ENCODE data around the gene SETD3.

SETD3 gene

GRCh38 chr14:99468836-99469592, 11.6 kb downstream of the SETD3 start:
- H3K9me3 ChIP-seq (ENCODE audit: control insufficient read depth in 2 of 2, low read length in 2 of 2), result no peaks in the 10 kb centered on the region
- no peak overlapping the region for H3K9ac ChIP-seq (ENCODE audit: low read length in 2 of 2)
- no peaks in the 10 kb centered on the region for H3K27me3 ChIP-seq (ENCODE audit: control insufficient read depth in 1 of 2, insufficient read depth in 2 of 2, low read length in 2 of 2)
- H3K4me3 ChIP-seq (ENCODE audit: low read length in 2 of 2), result no peak overlapping the region
- no peak overlapping the region for H3K27ac ChIP-seq (ENCODE audit: low read length)
- H3K4me1 ChIP-seq (ENCODE audit: control insufficient read depth, insufficient read depth, low read length), result peaks cover 7% of the 10 kb centered on the region
- H3K36me3 ChIP-seq (ENCODE audit: control insufficient read depth in 2 of 2, insufficient read depth in 2 of 2, low read length in 2 of 2), result peaks cover 6 to 13% of the 10 kb centered on the region in 2 donors

GRCh38 chr14:99468081-99468480, 12.6 kb downstream of the SETD3 start:
- Histone ChIP-seq H3K9me3 (ENCODE audit: control insufficient read depth in 2 of 2, low read length in 2 of 2) (no peaks in the 10 kb centered on the region), H3K9ac (ENCODE audit: low read length in 2 of 2) (no peak overlapping the region), H3K4me3 (ENCODE audit: low read length in 2 of 2) (no peak overlapping the region), H3K27ac (ENCODE audit: low read length) (no peak overlapping the region), H3K4me1 (ENCODE audit: control insufficient read depth, insufficient read depth, low read length) (peaks cover 7% of the 10 kb centered on the region), H3K36me3 (ENCODE audit: control insufficient read depth in 2 of 2, insufficient read depth in 2 of 2, low read length in 2 of 2) (peaks cover 6 to 16% of the 10 kb centered on the region in 2 donors), H3K27me3 (ENCODE audit: control insufficient read depth in 1 of 2, insufficient read depth in 2 of 2, low read length in 2 of 2) (no peaks in the 10 kb centered on the region)

- no peaks in the 10 kb centered on the region for H3K27me3 ChIP-seq (ENCODE audit: control insufficient read depth in 1 of 2, insufficient read depth in 2 of 2, low read length in 2 of 2)
Measured at GRCh38 chr14:99467336-99468078, 13.2 kb downstream of the SETD3 start.

GRCh38 chr14:99466758-99467157, 13.9 kb downstream of the SETD3 start:
- Histone ChIP-seq H3K27ac (ENCODE audit: low read length) (no peak overlapping the region), H3K9ac (ENCODE audit: low read length in 2 of 2) (no peak overlapping the region), H3K27me3 (ENCODE audit: control insufficient read depth in 1 of 2, insufficient read depth in 2 of 2, low read length in 2 of 2) (no peaks in the 10 kb centered on the region), H3K4me1 (ENCODE audit: control insufficient read depth, insufficient read depth, low read length) (peaks cover 7% of the 10 kb centered on the region), H3K9me3 (ENCODE audit: control insufficient read depth in 2 of 2, low read length in 2 of 2) (no peaks in the 10 kb centered on the region), H3K4me3 (ENCODE audit: low read length in 2 of 2) (no peak overlapping the region), H3K36me3 (ENCODE audit: control insufficient read depth in 2 of 2, insufficient read depth in 2 of 2, low read length in 2 of 2) (peaks cover 15 to 24% of the 10 kb centered on the region in 2 donors)

More at GRCh38 chr14:99467336-99468078, 13.2 kb downstream of the SETD3 start:
- Histone ChIP-seq H3K4me1 (ENCODE audit: control insufficient read depth, insufficient read depth, low read length) (peaks cover 7% of the 10 kb centered on the region), H3K9me3 (ENCODE audit: control insufficient read depth in 2 of 2, low read length in 2 of 2) (no peaks in the 10 kb centered on the region), H3K27ac (ENCODE audit: low read length) (no peak overlapping the region), H3K4me3 (ENCODE audit: low read length in 2 of 2) (no peak overlapping the region), H3K9ac (ENCODE audit: low read length in 2 of 2) (peak overlapping the region in 1 of 2 donors; percentile 42), H3K36me3 (ENCODE audit: control insufficient read depth in 2 of 2, insufficient read depth in 2 of 2, low read length in 2 of 2) (peaks cover 9 to 20% of the 10 kb centered on the region in 2 donors)

GRCh38 chr14:99465288-99465687, 15.4 kb downstream of the SETD3 start:
- Histone ChIP-seq H3K4me1 (ENCODE audit: control insufficient read depth, insufficient read depth, low read length) (peaks cover 7% of the 10 kb centered on the region), H3K36me3 (ENCODE audit: control insufficient read depth in 2 of 2, insufficient read depth in 2 of 2, low read length in 2 of 2) (peaks cover 25 to 29% of the 10 kb centered on the region in 2 donors), H3K9ac (ENCODE audit: low read length in 2 of 2) (no peak overlapping the region), H3K9me3 (ENCODE audit: control insufficient read depth in 2 of 2, low read length in 2 of 2) (no peaks in the 10 kb centered on the region), H3K4me3 (ENCODE audit: low read length in 2 of 2) (no peak overlapping the region), H3K27ac (ENCODE audit: low read length) (no peak overlapping the region), H3K27me3 (ENCODE audit: control insufficient read depth in 1 of 2, insufficient read depth in 2 of 2, low read length in 2 of 2) (no peaks in the 10 kb centered on the region)

- H3K27me3 ChIP-seq (ENCODE audit: control insufficient read depth in 1 of 2, insufficient read depth in 2 of 2, low read length in 2 of 2), result no peaks in the 10 kb centered on the region
- no peak overlapping the region for H3K4me3 ChIP-seq (ENCODE audit: low read length in 2 of 2)
- no peak overlapping the region for H3K27ac ChIP-seq (ENCODE audit: low read length)
- no peak overlapping the region for H3K9ac ChIP-seq (ENCODE audit: low read length in 2 of 2)
- H3K36me3 ChIP-seq (ENCODE audit: control insufficient read depth in 2 of 2, insufficient read depth in 2 of 2, low read length in 2 of 2), result peaks cover 25 to 34% of the 10 kb centered on the region in 2 donors
- H3K9me3 ChIP-seq (ENCODE audit: control insufficient read depth in 2 of 2, low read length in 2 of 2), result no peaks in the 10 kb centered on the region
- peaks cover 7% of the 10 kb centered on the region for H3K4me1 ChIP-seq (ENCODE audit: control insufficient read depth, insufficient read depth, low read length)
Measured at GRCh38 chr14:99463974-99464373, 16.7 kb downstream of the SETD3 start.

GRCh38 chr14:99462210-99462609, 18.4 kb downstream of the SETD3 start:
- H3K27me3 ChIP-seq (ENCODE audit: control insufficient read depth in 1 of 2, insufficient read depth in 2 of 2, low read length in 2 of 2), result no peaks in the 10 kb centered on the region
- H3K9ac ChIP-seq (ENCODE audit: low read length in 2 of 2), result no peak overlapping the region
- no peaks in the 10 kb centered on the region for H3K9me3 ChIP-seq (ENCODE audit: control insufficient read depth in 2 of 2, low read length in 2 of 2)
- no peak overlapping the region for H3K4me3 ChIP-seq (ENCODE audit: low read length in 2 of 2)
- peaks cover 28 to 39% of the 10 kb centered on the region in 2 donors for H3K36me3 ChIP-seq (ENCODE audit: control insufficient read depth in 2 of 2, insufficient read depth in 2 of 2, low read length in 2 of 2)
- peaks cover under 1% of the 10 kb centered on the region for H3K4me1 ChIP-seq (ENCODE audit: control insufficient read depth, insufficient read depth, low read length)
- no peak overlapping the region for H3K27ac ChIP-seq (ENCODE audit: low read length)

GRCh38 chr14:99461411-99462085, 19.1 kb downstream of the SETD3 start:
- no peak overlapping the region for H3K9ac ChIP-seq (ENCODE audit: low read length in 2 of 2)
- H3K27me3 ChIP-seq (ENCODE audit: control insufficient read depth in 1 of 2, insufficient read depth in 2 of 2, low read length in 2 of 2), result no peaks in the 10 kb centered on the region
- no peak overlapping the region for H3K4me3 ChIP-seq (ENCODE audit: low read length in 2 of 2)
- no peak overlapping the region for H3K27ac ChIP-seq (ENCODE audit: low read length)
- H3K9me3 ChIP-seq (ENCODE audit: control insufficient read depth in 2 of 2, low read length in 2 of 2), result no peaks in the 10 kb centered on the region
- H3K36me3 ChIP-seq (ENCODE audit: control insufficient read depth in 2 of 2, insufficient read depth in 2 of 2, low read length in 2 of 2), result peaks cover 34 to 39% of the 10 kb centered on the region in 2 donors
- H3K4me1 ChIP-seq (ENCODE audit: control insufficient read depth, insufficient read depth, low read length), result no peaks in the 10 kb centered on the region

GRCh38 chr14:99460793-99461192, 19.9 kb downstream of the SETD3 start:
- peaks cover 34 to 39% of the 10 kb centered on the region in 2 donors for H3K36me3 ChIP-seq (ENCODE audit: control insufficient read depth in 2 of 2, insufficient read depth in 2 of 2, low read length in 2 of 2)
- no peak overlapping the region for H3K9ac ChIP-seq (ENCODE audit: low read length in 2 of 2)
- H3K4me1 ChIP-seq (ENCODE audit: control insufficient read depth, insufficient read depth, low read length), result no peaks in the 10 kb centered on the region
- no peaks in the 10 kb centered on the region for H3K27me3 ChIP-seq (ENCODE audit: control insufficient read depth in 1 of 2, insufficient read depth in 2 of 2, low read length in 2 of 2)
- no peak overlapping the region for H3K27ac ChIP-seq (ENCODE audit: low read length)
- no peaks in the 10 kb centered on the region for H3K9me3 ChIP-seq (ENCODE audit: control insufficient read depth in 2 of 2, low read length in 2 of 2)
- H3K4me3 ChIP-seq (ENCODE audit: low read length in 2 of 2), result no peak overlapping the region

- H3K36me3 ChIP-seq (ENCODE audit: control insufficient read depth in 2 of 2, insufficient read depth in 2 of 2, low read length in 2 of 2), result peaks cover 31 to 40% of the 10 kb centered on the region in 2 donors
- no peak overlapping the region for H3K4me3 ChIP-seq (ENCODE audit: low read length in 2 of 2)
- H3K4me1 ChIP-seq (ENCODE audit: control insufficient read depth, insufficient read depth, low read length), result no peaks in the 10 kb centered on the region
- no peak overlapping the region for H3K27ac ChIP-seq (ENCODE audit: low read length)
- H3K27me3 ChIP-seq (ENCODE audit: control insufficient read depth in 1 of 2, insufficient read depth in 2 of 2, low read length in 2 of 2), result no peaks in the 10 kb centered on the region
- no peak overlapping the region for H3K9ac ChIP-seq (ENCODE audit: low read length in 2 of 2)
- no peaks in the 10 kb centered on the region for H3K9me3 ChIP-seq (ENCODE audit: control insufficient read depth in 2 of 2, low read length in 2 of 2)
Measured at GRCh38 chr14:99459481-99460100, 21.1 kb downstream of the SETD3 start.

Measured in stomach smooth muscle (tissue), 2 donors.